GM12872 (cell line): ENCODE data around the gene PRKAR2B.

ENCODE experiments used
- TF ChIP-seq, protein P1 (sequence below): IDR thresholded peaks from 3 replicates; pipeline ENCODE4 v1.5.1; 2011; ENCODE audit warnings: low read depth, mild to moderate bottlenecking, low read length, moderate library complexity; ENCODE audit not compliant: insufficient read depth

Gene PRKAR2B

DNA sequence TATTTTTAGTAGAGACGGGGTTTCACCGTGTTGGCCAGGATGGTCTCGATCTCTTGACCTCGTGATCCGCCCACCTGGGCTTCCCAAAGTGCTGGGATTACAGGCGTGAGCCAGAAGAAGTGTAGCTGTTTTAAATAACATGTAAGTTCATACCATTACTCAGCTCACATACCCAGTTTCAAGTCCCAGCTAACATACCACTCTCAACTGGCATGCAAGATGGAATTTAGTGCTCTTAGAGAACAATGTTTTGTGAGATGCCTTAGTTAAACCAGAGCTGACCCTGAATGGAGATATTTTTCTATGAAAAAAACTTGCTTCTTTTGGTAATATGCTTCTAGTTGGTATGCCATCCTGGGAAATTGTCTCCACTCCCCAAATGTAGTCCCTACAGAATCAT, 161.6 kb downstream of the PRKAR2B start:
- TF ChIP-seq, protein P1, sequence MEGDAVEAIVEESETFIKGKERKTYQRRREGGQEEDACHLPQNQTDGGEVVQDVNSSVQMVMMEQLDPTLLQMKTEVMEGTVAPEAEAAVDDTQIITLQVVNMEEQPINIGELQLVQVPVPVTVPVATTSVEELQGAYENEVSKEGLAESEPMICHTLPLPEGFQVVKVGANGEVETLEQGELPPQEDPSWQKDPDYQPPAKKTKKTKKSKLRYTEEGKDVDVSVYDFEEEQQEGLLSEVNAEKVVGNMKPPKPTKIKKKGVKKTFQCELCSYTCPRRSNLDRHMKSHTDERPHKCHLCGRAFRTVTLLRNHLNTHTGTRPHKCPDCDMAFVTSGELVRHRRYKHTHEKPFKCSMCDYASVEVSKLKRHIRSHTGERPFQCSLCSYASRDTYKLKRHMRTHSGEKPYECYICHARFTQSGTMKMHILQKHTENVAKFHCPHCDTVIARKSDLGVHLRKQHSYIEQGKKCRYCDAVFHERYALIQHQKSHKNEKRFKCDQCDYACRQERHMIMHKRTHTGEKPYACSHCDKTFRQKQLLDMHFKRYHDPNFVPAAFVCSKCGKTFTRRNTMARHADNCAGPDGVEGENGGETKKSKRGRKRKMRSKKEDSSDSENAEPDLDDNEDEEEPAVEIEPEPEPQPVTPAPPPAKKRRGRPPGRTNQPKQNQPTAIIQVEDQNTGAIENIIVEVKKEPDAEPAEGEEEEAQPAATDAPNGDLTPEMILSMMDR, result no peak

DNA sequence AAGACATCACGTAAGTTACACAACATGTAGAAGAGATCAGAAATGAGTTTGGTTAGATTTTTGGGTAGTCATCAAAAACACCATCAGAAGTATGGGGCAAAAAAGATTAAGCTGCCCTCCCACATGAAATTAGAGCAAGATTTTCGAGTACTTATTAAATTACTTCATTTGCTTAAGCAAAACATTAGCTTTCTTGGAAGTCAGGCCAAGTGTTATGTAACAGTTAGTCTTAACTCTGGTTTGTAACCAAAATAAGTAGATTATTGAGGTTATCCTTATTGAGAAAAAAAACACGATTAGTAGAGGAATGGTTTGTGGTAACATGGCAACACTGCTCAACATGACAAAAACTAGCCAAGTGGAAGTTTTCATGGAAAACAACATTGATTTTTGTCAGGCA, 162.2 kb downstream of the PRKAR2B start:
- TF ChIP-seq, protein P1, result no peak

GRCh38 chr7:107207459-107207858, 163.0 kb downstream of the PRKAR2B start:
- TF ChIP-seq, protein P1, result no peak

- TF ChIP-seq, protein P1, result no peak
Measured at GRCh38 chr7:107208024-107208521, 163.6 kb downstream of the PRKAR2B start.

DNA sequence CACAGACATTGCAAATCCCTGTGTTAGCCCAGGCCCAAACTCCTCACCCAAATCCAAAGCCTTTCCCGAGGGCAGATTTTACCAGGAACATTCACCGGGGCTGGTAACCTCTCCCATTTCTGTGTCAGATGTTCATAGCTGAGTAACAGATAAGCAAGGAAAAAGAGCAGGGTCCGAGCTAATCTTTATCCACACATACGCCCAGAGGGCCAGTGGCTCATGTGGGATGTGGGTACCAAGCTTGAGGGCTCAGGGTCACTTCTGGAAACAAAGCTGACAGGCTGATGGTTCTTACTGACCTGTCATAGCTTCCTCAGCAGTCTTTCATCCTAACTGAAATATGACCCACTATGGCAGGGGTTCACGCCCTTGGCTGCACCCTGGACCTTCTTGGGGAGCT, 164.1 kb downstream of the PRKAR2B start:
- TF ChIP-seq, protein P1, result no peak

DNA sequence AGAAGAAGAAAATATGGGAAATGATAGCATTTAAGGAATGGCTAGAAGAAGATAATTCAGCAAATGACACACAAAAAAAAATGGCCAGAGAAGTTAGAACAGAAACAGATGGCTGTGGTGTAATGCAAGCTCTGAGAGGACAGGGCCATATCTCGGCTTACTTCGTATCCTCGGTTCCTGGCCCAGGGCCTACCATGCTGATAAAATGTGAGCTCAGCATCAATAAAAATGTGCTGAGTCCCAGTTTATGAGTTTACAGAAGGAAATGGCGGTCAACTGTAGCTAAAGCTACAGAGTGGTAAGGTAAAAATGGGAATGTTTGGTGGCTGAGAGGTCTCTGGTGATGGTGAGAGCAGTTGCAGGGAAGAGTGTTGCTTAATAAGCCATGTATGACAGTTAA, 165.1 kb downstream of the PRKAR2B start:
- TF ChIP-seq, protein P1, result no peak

- TF ChIP-seq, protein P1, result no peak
Measured at GRCh38 chr7:107210400-107210799, 165.9 kb downstream of the PRKAR2B start.
